ENCODE results near the gene SESTD1.

SESTD1 gene, protein sequence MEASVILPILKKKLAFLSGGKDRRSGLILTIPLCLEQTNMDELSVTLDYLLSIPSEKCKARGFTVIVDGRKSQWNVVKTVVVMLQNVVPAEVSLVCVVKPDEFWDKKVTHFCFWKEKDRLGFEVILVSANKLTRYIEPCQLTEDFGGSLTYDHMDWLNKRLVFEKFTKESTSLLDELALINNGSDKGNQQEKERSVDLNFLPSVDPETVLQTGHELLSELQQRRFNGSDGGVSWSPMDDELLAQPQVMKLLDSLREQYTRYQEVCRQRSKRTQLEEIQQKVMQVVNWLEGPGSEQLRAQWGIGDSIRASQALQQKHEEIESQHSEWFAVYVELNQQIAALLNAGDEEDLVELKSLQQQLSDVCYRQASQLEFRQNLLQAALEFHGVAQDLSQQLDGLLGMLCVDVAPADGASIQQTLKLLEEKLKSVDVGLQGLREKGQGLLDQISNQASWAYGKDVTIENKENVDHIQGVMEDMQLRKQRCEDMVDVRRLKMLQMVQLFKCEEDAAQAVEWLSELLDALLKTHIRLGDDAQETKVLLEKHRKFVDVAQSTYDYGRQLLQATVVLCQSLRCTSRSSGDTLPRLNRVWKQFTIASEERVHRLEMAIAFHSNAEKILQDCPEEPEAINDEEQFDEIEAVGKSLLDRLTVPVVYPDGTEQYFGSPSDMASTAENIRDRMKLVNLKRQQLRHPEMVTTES

GRCh38 chr2:179264368-179265081, at the start of gene SESTD1:
Gene SESTD1, minus strand, starts transcription at chr2:179264832. Its CDS starts 72,991 bp downstream, at chr2:179191841.
- Mint-ChIP-seq H3K27me3 (ENCODE audit: low read depth, poor library complexity) (peaks cover 12% of the 10 kb centered on the region), H3K9me3 (no peaks in the 10 kb centered on the region), H3K27ac (peak within 1 kb of the TSS; percentile 92), H3K36me3 (ENCODE audit: low read depth) (peaks cover 14% of the 10 kb centered on the region), H3K4me3 (peak within 1 kb of the TSS; percentile 92), H3K4me1 (peaks cover 22% of the 10 kb centered on the region)
- TF ChIP-seq CTCF (IDR thresholded peaks at IDR 0.05): no peak
- peak; percentile 89 for DNase-seq

DNA sequence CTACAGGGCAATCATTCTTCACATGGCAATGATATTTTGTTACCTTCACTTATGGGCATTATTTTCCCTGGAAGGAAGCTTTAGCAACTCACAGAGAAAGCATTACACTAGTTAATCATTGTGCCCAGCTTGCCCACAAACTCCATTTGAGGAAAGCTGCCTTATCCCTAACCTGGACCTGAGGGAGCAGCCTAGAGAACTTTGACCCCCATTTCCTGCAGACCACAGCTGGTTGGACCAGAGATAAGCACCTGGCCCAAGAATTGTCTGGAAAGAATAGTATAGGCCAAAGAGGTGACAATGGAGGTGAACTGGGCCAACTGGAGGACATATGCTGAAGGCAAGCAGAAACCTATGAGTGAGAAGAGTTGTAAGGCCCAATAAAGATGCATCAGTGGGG, 48.4 kb upstream of the SESTD1 start:
- no peak for DNase-seq
- TF ChIP-seq CTCF (IDR thresholded peaks at IDR 0.05): no peak
- no peaks in the 10 kb centered on the region for H3K4me1 Mint-ChIP-seq
- H3K9me3 Mint-ChIP-seq: peaks cover 41% of the 10 kb centered on the region
- H3K27me3 Mint-ChIP-seq (ENCODE audit: low read depth, poor library complexity): peaks cover 4% of the 10 kb centered on the region
- no peak overlapping the region for H3K4me3 Mint-ChIP-seq
- no peak overlapping the region for H3K27ac Mint-ChIP-seq
- no peaks in the 10 kb centered on the region for H3K36me3 Mint-ChIP-seq (ENCODE audit: low read depth)

DNA sequence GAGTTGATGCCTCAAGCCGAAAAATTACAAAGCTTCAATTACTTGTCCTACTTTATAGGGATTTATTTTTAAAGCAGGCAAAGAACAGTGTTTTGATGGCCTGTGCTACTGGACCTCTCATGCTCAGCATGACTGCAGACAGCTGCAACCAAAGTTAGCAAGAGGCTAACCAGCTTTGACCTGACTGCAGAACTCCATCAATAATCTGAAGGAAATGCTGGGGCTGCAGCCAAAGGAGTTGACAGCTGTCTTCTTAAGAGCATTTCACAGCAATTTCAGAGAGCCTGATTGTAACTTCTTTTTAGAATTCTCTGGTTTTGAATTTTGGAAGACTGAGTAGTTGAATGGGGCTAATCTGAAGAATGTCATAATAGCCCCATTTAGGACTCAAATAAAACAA, 46.5 kb upstream of the SESTD1 start:
- Mint-ChIP-seq H3K27me3 (ENCODE audit: low read depth, poor library complexity) (no peaks in the 10 kb centered on the region), H3K36me3 (ENCODE audit: low read depth) (no peaks in the 10 kb centered on the region), H3K4me3 (no peak overlapping the region), H3K9me3 (peaks cover 36% of the 10 kb centered on the region), H3K4me1 (no peaks in the 10 kb centered on the region), H3K27ac (no peak overlapping the region)
- TF ChIP-seq CTCF (IDR thresholded peaks at IDR 0.05): no peak
- peak; percentile 2 for DNase-seq

- no peaks in the 10 kb centered on the region for H3K36me3 Mint-ChIP-seq (ENCODE audit: low read depth)
- TF ChIP-seq CTCF (IDR thresholded peaks at IDR 0.05): no peak
Observed at GRCh38 chr2:179307616-179308371, 43.2 kb upstream of the SESTD1 start.

DNA sequence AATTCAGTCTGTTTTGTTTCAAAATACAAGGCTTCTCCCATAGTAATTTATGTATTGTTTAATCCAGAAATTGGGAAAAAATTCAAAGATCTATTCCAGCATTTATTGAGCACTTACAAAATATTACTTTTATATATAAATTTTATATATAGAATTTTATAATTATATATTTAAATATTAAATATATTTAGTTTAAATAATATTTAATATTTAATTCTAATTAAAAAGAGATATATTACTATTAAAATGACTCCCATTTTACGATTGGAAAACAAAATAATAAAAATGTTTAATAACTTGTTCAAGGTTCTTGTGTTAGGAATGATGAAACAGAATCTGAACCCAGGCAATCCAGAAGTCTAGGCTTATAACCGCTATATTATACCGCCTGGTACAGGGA, 40.5 kb upstream of the SESTD1 start:
- Mint-ChIP-seq H3K4me1 (no peaks in the 10 kb centered on the region), H3K27ac (no peak overlapping the region), H3K36me3 (ENCODE audit: low read depth) (peaks cover 4% of the 10 kb centered on the region), H3K4me3 (no peak overlapping the region), H3K9me3 (peaks cover 14% of the 10 kb centered on the region), H3K27me3 (ENCODE audit: low read depth, poor library complexity) (no peaks in the 10 kb centered on the region)
- DNase-seq: no peak
- TF ChIP-seq CTCF (IDR thresholded peaks at IDR 0.05): no peak

More at GRCh38 chr2:179307616-179308371, 43.2 kb upstream of the SESTD1 start:
- no peak overlapping the region for H3K4me3 Mint-ChIP-seq
- peaks cover 6% of the 10 kb centered on the region for H3K9me3 Mint-ChIP-seq
- no peak overlapping the region for H3K27ac Mint-ChIP-seq
- no peaks in the 10 kb centered on the region for H3K27me3 Mint-ChIP-seq (ENCODE audit: low read depth, poor library complexity)
- no peak for DNase-seq
- no peaks in the 10 kb centered on the region for H3K4me1 Mint-ChIP-seq
